ENCODE results near the gene PPP6R3.

The PPP6R3 gene

DNA sequence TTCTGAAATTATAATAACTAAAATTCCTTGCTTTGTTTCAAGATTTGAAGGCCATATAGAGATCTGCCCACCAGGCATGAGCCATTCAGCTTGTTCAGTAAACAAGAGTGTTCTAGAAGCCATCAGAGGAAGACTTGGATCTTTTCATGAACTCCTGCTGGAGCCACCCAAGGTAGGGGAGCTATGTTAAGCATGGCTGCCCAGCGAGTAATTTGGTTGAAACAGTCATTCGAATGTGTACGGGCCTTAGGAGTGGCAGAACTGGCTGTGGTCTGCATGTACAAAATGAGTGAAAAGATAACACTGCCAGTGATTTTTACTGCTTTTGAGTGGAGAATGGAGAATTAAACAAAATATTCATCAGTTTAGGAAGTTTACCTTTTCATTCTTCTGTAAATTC is 103.7 kb downstream of the PPP6R3 start:
- DNase-seq (ENCODE audit: low spot score): no peak

DNA sequence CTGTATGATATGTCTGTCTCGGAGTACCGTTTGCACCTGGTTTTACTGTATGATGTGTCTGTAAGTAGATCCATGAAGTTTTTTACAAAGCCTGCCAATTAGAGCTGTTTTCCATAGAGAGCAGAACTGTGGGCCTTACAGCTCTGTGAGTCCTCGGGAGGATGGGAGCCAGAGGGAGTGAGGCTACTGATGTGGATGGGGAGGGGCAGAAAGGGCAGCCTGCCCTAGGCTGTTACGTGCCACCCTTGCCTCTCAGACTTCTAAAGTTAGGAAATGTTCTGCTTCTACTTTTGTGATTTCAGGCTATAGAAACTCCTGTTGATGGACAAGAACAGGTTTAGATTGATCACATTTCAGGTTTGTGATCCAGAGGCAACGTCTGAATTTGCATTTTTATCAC is 105.2 kb downstream of the PPP6R3 start:
- DNase-seq (ENCODE audit: low spot score): no peak

DNA sequence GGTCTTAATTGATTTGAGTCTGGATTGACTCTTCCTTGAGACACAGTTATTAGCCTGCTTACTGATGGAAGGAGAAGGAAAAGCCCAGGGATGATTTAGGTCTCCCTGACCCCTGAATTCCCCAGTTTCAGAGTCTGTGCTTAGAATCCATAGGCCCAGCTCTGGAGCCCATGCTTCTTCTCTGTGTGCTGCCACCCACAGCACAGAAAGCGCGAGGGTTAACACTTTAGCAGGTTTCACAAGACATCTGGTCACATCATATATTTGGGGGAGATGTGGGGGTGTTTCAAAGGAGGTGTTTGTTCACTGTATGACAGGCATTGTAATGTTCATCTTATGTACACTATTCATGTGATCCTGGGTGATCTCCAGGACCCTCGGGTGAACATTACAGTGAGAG is 107.0 kb downstream of the PPP6R3 start:
- DNase-seq (ENCODE audit: low spot score): no peak

DNA sequence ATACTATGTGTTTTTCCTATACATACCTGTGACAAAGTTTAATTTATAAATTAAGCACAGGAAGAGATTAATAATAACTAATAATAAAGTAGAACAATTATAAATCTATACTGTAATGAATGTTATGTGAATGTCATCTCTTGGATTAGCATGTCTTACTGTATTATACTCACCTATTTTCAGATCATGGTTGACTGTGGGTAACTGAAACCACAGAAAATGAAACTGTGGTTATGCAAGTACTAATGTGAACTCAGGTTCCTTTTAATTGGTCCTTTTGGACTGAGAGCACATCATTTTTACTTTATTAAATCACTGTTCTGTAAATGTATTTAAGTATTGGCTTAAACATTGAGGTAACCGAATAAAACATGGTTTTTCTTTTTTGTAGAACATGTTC is 108.8 kb downstream of the PPP6R3 start:
- no peak for DNase-seq (ENCODE audit: low spot score)

DNA sequence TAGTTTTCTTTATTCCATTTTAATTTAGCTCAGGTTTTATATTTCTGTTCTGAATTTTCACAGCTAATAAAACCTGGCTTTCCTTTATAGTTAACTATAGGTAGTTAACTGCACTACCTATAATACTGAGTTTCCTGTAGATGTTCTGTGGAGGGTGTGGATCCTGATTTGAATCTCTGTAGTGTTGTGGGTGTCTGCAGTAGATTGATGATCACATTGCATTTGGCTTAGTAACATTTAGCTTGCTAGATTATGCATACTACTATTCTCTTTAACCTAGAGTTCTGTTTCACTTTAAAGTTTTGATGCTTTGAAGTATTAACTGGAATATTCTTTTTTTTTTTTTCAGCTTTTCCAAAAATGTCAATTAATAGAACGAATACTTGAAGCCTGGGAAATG is 110.1 kb downstream of the PPP6R3 start:
- no peak for DNase-seq (ENCODE audit: low spot score)

DNA sequence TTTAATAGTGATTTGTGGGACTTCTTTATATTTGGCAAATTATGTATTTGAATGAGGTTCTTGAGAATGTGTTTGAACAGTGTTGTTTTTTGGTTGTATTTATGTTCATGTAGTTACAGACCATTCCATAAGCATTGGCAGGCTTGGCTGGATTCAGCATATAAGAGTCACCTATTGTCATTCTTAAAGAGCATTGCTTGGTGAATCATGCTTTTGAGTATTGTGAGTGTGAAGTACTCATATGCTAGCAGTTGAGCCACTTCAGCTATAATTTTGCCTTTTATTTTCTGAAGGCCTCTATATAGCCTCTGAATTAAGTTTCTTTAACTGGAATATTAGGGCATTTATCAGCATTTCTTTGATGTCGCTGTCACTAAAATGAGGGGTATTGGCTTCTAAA is 113.8 kb downstream of the PPP6R3 start:
- no peak for DNase-seq (ENCODE audit: low spot score)

DNA sequence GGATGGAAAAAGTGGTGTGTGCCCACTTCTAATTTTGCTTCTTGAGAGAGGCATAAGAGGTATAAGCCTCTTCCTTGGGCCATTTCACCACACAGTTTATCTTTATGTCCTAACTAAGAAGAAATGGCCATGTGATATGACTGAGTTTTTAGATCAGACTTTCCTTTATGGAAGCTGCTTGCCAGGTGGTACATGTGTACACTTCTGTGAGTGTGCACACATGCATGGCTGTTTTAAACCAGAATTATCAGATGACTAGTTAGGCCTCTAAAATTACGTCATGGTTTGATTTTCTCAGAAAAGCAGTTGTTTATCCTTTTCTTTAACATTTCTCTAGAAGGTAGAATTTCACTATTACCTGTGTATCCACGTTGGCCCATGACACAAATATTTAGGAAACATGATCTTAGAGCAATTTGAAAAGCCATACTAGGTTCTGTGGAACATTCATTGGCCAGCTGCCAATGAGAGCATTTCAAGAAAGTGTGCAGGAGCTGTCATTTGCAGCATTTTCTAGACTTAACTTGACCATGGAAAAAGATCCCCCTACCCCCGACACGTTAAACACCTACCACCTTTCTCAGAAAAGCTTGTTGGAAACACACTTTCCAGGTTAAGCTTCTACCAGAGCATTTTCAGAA is 114.6 kb downstream of the PPP6R3 start:
- no peak for DNase-seq (ENCODE audit: low spot score)

GRCh38 chr11:68579455-68579854 is 118.9 kb downstream of the PPP6R3 start:
- DNase-seq (ENCODE audit: low spot score): no peak

DNA sequence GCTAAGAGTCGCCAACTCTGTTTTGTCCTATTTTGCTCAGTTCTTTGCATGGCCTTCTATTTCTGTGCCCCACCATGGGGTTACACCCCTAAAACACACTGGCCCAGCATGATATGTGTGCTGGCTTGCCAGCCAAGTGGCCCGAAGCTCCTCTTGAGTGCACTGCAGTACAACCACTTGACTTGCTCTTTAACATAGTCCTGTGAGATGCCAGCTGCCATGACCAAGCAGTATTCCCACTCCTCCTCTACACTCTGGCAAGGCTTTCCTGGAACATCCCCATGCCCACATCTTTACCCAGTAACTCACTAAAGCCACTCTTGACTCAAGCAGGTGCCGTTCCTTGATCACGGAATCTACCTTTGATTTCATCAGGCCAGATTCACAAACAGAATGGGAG is 120.9 kb downstream of the PPP6R3 start:
- DNase-seq (ENCODE audit: low spot score): no peak

DNA sequence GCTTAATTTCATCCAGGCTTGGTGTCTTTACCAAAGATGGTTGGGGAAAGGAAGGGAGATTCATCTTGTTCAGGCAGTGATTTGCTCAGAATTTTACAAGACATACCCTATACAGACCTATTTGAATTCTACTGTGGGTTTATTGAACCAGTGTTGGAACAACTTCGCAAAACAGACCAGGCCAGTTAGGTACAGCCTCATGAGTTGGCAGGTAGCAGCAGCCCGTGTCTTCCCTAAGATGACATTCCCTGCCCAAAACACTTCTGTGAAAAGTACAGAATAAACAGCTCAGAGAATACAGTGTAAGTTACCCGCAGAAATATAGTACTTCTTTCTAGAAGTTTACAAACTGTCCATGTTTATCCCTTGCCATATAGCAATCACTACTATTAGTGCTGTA is 121.3 kb downstream of the PPP6R3 start:
- DNase-seq (ENCODE audit: low spot score): no peak

- DNase-seq (ENCODE audit: low spot score): no peak
Measured at GRCh38 chr11:68582416-68583040, 122.0 kb downstream of the PPP6R3 start.

DNA sequence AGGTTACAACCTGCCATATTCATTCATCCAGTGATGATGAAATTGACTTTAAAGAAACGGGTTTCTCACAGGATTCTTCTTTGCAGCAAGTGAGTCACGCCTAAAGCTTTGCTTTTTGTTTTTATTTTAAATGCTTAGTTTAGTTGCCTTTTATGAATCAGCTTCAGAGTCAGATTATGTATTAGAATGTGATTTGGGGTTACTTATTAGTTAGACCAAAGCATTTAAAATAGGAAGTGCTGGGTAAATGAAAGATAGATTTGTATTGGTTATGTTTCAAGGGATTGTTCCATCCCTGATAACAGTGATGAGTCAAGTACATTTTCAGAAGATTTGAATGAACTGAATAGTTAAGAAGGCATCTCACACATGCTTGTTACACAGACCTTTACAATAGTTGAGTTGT is 122.5 kb downstream of the PPP6R3 start:
- DNase-seq (ENCODE audit: low spot score): no peak

DNA sequence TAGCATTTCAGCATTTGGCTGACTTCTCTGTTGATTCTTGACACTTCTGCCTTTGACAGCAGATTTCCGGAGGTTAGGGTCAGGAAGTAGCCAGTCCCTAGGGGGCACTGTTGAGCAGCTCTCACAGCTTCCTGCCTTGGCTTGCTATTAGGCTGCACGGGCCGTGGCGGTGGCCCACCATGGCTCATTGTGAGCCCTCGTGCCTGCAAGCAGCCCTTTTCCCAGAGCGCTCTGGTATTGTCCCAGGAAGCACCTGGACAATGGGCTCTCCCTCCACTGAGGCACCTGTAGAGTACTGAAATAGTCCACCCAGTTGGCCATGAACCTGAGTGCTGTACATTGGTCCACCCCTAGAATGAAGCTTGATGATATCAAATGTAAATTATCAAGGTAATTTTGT is 123.5 kb downstream of the PPP6R3 start:
- DNase-seq (ENCODE audit: low spot score): peak; percentile 63

DNA sequence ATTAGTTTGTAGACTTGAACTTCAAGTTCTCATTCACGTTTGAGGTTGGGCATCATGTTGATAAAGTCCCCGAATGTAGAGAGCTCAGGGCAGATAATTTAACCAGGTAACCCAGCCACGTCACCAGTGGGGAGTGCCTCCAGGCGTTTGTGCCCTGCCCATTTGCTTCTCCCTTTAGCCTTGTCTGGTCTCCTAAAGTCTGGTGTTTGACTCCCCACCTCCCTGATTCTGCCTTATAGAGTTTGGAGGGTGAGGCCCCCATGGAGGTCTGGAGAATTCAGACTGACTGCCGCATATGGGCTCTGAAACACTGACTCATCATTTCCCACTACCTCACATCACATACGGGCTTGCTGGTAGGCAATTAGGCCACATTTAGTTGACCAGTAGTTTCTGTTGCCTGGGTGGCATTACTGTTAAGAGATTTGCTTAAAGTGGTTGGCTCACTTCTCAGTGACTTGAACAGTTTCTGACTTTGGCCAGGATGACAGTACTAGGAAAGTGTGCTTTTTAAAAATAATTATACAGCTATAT is 124.5 kb downstream of the PPP6R3 start:
- DNase-seq (ENCODE audit: low spot score): no peak

- DNase-seq (ENCODE audit: low spot score): no peak
Measured at GRCh38 chr11:68589547-68590216, 129.1 kb downstream of the PPP6R3 start.

DNA sequence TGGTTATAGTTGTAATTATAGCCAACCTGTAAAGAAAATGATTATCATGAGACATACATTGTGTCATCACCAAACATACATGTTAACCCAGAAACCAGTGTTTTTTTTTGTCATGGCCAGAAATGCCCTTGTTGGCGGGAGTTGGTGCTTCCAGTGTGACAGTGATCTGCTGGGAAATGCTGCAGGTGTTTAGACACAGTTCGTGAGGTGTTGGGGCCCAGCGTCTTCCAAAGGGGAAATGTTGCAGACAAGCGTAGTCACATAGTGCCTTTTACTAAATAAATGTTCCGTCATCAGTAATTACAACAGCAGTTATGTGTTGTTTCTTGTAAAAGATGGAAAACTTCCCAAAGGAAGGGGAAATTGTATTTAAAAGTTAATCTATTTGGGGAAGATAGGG is 131.2 kb downstream of the PPP6R3 start:
- no peak for DNase-seq (ENCODE audit: low spot score)

DNA sequence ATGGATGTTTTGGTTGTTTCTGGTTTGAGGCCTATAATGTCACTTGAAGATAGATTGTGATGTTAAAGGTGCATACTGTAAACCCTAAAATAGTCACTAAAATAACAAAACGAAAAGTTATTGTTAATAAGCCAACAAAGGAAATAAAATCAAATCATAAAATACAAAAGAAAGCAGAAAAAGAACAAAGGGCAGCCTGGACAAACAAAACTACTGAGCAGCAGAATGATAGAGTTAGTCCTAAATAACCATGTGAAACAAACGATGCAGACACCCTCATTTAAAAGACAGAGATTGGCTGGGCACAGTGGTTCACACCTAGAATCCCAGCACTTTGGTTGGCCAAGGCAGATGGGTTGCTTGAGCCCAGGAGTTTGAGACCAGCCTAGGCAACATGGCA is 132.9 kb downstream of the PPP6R3 start:
- DNase-seq (ENCODE audit: low spot score): no peak

GRCh38 chr11:68594123-68594522 is 133.6 kb downstream of the PPP6R3 start:
- no peak for DNase-seq (ENCODE audit: low spot score)

DNA sequence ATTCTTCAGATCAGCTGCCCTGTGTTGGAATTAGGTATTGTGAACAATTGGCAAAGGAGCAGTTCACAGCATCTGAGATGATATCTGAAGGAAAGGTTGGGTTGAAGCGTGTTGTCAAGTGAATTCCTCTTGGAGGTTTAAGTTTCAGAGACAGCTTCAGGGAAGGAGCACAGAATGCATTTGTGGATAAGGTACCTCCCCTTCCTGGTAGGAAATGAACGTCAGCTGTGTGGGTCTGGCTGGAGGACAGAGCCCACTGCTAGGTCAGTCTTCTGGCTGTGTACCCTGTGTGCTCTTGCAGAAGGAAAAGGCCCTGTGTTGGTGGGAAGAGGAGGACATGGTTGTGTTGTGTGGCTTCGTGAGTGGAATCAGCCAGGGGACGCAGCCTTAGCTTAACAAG is 135.7 kb downstream of the PPP6R3 start:
- DNase-seq (ENCODE audit: low spot score): no peak

DNA sequence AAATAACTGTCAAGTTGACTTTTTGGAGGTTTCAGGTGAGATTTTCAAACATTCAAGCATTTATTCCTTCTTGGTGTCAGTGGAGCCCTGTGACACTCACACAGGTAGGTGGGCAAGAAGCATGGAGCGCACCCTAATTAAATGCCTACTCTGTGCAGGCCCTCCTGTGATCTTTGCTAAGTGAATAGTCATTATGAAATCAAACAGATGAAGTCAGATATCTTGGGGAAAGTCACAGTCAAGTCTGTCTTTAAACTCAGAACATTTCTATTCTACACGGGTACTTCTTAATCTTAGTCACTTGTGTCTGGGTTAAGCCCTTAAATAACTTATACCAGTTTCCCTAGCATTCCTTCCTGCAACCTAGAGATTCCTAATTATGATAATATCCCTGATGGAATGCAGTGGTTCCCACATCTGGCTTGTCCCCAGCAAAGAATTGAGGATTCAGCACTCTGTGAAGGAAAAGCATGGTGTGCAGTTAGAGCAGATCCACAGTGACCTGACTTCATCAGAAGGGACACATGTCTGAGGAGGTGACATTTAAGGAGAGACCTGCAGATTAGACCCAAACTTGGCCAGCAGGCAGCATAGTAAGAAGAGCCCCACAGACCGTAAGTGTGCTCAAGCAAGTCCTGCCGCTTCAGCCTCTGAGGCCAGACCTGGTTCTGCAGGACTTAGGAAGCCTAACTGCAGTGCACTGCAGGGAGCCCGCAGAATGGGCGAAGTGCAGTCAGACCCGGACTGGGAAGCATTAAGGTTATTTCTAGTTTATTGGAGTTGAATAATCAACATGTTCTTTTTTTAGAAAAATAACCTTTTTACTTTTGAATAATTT is 138.5 kb downstream of the PPP6R3 start:
- DNase-seq (ENCODE audit: low spot score): no peak

DNA sequence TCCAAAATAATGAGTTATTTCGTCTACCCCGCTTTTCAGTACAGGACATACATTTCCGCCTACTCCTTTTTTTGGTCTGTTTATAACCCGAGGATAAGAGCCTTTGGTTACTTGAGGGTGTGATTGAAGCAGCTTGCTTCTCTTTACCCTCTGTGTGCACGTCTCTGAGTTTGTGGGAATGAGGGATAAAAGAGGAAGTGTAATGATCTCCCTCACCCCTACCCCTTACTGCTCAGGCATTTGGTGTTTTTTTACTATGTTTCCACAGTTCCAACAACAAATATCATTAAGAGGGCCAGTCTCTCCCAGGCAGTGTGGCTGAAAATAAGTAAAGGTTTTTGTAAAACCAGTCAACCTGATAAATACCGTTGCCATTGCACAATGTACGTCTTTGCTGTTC is 140.6 kb downstream of the PPP6R3 start:
- no peak for DNase-seq (ENCODE audit: low spot score)

GRCh38 chr11:68609761-68610160 is 149.2 kb downstream of the PPP6R3 start:
- DNase-seq (ENCODE audit: low spot score): no peak
